Renal cortex interstitium (tissue), 11 donors: Measurements from ENCODE around the gene INSIG1. TPM values are rescaled to one million over a fixed set of nuclear protein-coding genes. Genes with fewer than 3 reads are reported as not detected.

ENCODE experiments used
- DNase-seq, 11 donors: peaks; one replicate each; pipeline ENCODE4 v3.0.0-alpha.2; 2013; ENCODE audit warnings: low read depth in 9 of 11, low spot score in 4 of 11; ENCODE audit errors: extremely low read depth in 1 of 11
- polyA plus RNA-seq, 3 donors: library from polyadenylated mRNA; unstranded; fragments of 120-200 nt; gene quantifications; one replicate each; pipeline ENCODE4 v1.2.1, GENCODE V29; 2013; ENCODE audit not compliant: insufficient read length in 3 of 3

INSIG1 gene
- polyA plus RNA-seq, 3 donors: 25.9 to 37.1 (median 36.4) TPM

GRCh38 chr7:155352076-155352752 lies 54.5 kb downstream of the INSIG1 start:
- no peak for DNase-seq

DNA sequence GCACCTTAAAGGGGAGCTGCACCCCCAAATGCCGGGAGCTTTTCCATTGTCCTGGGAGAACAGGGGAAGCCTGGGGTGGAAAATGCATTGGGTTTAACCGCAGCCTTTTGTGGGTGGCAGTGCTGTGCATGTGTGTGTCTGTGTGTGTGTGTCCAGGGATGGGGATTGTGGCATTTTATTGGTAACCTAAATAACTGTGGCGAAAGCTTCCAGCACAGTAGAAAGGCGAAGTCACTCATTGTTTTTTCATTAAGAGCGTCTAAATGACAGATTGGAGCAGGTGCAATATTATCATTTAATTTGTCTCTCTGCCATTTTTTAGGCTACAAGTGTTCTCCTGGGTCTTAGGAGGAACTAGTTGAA lies 55.1 kb downstream of the INSIG1 start:
- DNase-seq: no peak

GRCh38 chr7:155353256-155353897 lies 55.7 kb downstream of the INSIG1 start:
- DNase-seq: no peak

DNA sequence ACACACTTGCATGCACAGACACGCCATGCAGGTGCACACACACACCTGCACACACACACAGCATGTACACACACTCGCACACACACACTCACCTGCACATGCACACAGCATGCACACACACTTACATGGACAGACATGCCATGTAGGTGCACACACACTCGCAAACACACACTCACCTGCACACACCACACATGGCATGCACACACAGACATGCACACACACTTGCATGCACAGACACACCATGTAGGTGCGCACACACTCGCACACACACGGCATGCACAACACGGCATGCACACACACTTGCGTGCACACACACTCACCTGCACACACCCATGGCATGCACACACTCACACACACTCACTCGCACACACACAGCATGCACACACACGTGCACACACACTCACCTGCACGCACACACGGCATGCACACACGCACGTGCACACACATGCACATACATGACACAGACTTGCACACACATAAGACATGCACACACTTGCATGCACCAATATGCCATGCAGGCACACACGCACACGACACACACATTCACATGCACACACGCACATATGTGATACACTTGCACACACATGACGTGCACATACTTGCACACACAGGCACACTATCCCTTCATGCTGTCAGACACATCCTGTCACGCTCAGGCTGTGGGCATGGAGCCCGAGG lies 56.8 kb downstream of the INSIG1 start:
- no peak for DNase-seq

DNA sequence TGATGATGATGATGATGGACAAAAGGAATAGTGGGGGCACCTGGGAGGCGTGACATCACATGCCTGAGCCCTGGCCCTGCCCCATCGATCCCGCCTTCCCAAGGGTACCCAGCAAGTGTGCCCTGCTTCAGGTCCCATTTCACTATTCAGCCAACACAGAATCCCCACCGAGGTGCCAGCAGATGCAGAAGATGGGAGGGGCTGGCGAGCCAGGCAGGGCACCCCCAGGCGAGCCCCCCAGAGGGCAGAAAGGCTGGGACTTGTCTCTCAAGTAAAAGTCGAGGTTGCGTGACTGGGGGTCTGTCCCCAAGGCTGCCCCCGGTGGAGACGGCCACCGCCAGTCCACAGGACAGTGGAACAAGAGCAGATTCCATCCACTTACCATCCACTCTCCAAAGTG lies 57.5 kb downstream of the INSIG1 start:
- DNase-seq: no peak

DNA sequence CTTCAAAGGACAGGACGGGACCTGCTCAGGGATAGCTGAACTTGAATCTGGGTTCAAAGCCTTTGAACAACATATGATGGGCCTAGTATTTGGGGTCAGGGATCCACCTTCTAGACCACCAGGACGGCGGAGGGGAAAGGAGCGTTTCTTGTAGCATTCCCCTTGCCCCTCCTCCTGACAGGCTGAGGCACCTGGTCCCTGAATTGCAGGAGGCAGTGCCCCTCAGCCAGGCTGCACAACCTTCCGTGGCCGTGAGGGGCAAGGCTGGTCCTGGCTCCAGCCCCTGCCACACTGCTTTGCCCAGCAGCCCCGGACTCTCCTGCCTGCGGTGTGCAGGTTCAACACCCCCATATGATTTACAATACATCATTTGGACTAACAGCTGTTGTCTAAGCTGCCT lies 58.1 kb downstream of the INSIG1 start:
- no peak for DNase-seq

- DNase-seq: no peak
These were observed 58.8 kb downstream of the INSIG1 start for GRCh38 chr7:155356323-155357105.

DNA sequence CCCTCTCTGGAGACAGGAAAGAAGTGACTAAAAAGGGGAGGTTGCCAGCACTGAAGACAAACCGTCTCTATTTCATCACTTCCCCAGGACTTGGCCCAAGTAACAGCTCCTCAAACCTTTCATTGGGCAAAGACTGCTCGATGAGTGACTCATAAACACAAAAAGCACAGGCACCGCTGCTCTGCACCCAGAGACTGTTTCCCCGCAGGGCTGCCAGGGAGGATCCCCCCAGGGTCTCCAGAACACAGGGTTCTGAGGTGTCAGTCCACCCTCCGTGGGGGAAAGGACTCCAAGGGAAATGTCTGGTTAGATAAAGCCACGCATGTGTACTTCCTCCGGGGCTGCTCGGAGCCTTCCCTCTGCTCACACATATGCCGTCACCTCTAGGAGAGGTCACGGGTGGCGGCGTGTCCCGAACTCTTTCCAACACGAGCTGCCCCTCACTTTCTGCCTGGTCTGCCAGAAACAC lies 59.9 kb downstream of the INSIG1 start:
- no peak for DNase-seq

GRCh38 chr7:155358066-155358947 lies 60.6 kb downstream of the INSIG1 start:
- DNase-seq: no peak

- DNase-seq: no peak
These were observed 61.5 kb downstream of the INSIG1 start for GRCh38 chr7:155358948-155359712.

Other genes with a start within 250 kb of the INSIG1 start
- not detected for gene HTR5A, start 227.6 kb upstream of the INSIG1 start, polyA plus RNA-seq
- under 1 TPM; 0.10 to 0.42 (median 0.18) TPM for gene EN2, start 160.3 kb downstream of the INSIG1 start, polyA plus RNA-seq
- gene CNPY1, start 248.7 kb downstream of the INSIG1 start, polyA plus RNA-seq: not detected